Measurements from ENCODE around the gene NR5A1.

The NR5A1 gene

DNA sequence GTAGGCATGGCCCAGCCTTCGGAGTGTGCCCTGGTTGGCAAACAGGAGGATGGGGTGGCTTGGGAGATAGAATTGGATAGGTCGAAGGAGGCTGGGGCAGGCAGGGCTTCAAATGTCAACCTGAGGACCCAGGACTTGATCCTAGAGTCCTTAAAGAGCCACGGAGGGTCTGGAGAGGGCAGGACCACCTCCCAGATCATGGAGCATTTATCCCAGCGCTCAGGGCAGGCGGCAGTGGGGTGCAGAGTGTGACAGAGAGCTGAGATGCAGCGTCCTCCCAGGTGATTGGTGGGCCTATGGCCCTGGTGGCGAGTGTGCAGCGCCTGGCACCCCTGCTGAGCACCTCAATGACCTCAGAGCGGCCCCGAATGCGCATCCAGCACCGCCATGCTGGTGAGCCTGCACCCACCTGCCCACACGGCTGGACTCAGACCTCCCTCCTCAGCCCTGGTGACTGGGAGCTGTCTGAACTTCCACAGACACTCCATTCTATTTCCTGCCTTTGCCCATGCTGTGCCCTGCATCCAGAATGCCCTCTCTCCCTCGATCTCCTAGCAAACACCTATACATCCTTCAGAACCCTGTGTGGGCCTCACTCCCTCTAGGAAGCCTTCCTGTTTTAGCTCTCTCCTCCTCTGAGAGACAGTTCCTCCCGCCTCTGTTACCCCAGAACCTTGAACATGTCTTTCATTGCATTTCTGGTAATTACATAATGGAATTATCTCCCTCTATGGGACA lies 50.7 kb downstream of the NR5A1 start:
- DNase-seq = no peak

- DNase-seq = no peak
Measured at GRCh38 chr9:124455820-124456219, 51.4 kb downstream of the NR5A1 start.

DNA sequence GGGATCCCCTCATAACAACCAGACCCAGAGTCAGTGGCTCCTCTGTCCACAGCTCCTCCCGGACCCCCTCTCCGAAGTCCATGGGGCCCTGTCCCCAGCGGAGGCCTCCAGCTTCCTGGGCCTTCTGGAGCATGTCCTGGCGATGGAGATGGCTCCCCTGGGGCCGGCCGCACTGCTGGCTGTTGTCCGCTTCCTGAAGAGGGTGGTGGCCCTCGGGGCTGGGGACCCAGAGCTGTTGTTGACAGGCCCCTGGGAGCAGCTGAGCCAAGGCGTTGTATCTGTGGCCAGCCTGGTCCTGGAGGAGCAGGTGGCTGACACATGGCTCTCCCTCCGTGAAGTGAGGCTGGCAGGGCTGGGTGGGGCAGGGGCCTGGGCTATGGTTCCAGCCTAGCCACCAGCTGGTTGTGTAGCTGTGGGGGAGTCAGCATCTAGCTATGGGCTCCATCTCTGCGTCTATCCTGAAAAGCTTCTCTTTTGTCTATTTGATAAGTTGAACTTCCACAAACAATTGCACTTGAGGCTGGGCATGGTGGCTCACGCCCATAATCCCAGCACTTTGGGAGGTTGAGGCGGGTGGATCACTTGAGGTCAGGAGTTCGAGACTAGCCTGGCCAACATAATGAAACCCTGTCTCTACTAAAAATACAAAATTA lies 52.3 kb downstream of the NR5A1 start:
- no peak for DNase-seq

DNA sequence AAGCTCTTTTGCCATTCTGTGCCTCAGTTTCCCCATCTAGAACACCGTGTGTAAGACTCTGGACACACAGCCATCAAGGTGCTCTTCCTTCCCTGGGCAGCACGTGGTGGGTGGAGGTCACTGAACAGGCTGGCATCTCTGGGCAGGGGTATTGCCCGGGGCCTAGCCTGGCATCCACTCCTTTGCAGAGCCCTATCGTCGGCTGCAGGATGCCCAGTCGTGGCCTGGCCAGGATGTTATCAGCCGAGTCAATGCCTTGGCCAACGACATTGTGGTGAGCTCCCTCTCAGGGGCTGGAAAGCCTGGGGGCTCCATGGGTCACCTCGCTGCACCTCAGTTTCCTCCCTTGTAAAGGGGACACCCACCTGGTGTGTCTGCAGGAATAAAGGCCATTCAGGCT lies 52.9 kb downstream of the NR5A1 start:
- no peak for DNase-seq

- DNase-seq = no peak
Measured at GRCh38 chr9:124453586-124454191, 53.5 kb downstream of the NR5A1 start.

DNA sequence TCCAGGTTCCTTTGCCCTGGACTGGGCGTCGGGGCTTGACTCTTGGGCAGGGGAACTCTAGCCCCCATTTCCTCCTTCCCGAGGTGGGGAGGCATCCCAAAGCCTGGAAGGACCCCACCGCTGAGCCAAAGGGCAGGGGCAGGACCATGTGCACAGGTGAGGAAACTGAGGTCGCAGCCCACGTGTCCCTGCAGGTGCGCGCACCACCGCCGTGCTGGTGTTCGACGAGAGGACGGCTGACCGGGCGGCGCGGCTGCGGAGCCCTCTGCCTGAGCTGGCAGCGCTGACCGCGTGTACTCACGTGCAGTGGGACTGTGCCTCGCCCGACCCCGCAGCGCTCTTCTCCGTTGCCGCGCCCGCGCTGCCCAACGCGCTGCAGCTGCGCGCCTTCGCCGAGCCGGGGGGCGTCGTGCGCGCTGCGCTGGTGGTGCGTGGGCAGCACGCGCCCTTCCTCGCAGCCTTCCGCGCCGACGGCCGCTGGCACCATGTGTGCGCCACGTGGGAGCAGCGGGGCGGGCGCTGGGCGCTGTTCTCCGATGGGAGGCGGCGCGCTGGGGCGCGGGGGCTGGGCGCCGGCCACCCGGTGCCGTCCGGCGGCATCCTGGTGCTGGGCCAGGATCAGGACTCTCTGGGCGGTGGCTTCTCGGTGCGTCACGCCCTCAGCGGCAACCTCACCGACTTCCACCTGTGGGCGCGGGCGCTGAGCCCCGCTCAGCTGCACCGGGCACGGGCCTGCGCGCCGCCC lies 54.2 kb downstream of the NR5A1 start:
- DNase-seq = no peak

DNA sequence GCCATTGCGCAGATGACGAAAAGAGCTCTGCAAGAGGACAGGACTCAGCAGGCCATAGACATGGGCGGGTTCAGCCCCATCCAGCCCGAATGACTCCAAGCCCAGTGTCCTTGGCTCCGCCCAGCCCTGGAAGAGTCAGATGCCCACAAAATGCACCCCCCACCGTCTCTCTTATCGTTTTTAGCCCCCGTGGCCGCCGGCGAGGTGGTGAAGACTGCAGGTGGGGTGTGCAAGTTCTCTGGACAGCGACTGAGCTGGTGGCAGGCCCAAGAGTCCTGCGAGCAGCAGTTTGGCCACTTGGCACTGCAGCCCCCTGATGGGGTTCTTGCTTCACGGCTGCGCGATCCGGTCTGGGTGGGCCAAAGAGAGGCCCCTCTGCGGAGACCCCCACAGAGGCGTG lies 54.9 kb downstream of the NR5A1 start:
- no peak for DNase-seq

GRCh38 chr9:124450931-124451661 lies 56.1 kb downstream of the NR5A1 start:
- no peak for DNase-seq

- no peak for DNase-seq
Measured at GRCh38 chr9:124450241-124450924, 56.8 kb downstream of the NR5A1 start, which contains the start of gene ADGRD2. TSS of gene ADGRD2 (plus strand) at chr9:124450451. CDS start at chr9:124451667, 1,216 bp downstream.

- DNase-seq = no peak
Measured at GRCh38 chr9:124449381-124450151, 57.6 kb downstream of the NR5A1 start.

GRCh38 chr9:124448019-124448418 lies 59.2 kb downstream of the NR5A1 start:
- DNase-seq = no peak

DNA sequence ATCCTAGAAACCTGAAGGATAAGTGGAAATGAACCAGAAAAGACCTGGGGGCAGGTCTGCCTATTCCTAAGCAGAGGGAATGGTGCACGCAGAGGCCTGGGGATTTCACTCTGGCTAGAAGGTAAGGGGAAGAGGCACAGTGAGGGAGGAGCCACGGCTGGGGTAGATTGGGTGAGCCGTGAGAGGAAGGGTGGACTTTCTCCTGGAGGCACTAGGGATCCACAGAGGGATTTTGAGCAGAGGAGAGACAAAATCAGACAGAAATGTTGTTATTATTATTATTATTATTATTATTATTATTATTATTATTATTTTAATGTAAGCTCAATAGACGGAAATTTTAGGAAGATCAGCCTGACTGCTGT lies 59.9 kb downstream of the NR5A1 start:
- no peak for DNase-seq

DNA sequence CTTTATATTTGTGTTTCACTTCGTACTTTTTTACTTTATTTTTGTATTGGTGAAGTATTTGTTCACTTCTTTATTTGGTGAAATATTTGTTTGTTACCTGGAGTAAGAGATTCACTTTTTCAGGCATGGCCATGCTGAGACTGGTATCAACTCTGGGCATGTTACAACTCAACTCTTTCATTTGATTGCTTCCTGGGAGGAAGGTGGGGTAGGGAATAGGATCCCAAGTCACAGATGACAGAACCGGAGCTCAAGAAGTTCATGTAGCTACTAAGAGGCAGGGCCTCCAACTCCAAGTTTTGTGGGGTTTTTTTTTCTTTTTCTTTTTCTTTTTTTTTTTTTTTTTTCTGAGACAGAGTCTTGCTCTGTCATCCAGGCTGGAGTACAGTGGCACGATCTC lies 63.0 kb downstream of the NR5A1 start:
- no peak for DNase-seq

DNA sequence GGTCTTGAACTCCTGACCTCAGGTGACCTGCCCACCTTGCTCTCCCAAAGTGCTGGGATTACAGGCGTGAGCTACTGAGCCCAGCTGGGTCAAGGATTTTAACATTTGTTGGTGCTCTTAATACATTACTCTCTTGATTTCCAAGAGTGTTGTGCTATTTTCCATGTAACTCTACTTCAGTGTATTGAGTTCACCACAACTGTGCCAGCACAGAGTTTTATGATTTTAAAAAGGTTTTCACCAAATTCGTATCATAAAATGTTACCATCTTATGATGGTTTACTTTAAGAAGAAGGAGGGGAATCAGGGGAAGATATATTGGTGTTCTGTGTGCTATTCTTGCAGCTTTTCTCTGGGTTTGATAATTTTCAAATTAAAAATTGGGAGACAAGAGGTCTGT lies 63.6 kb downstream of the NR5A1 start:
- no peak for DNase-seq

DNA sequence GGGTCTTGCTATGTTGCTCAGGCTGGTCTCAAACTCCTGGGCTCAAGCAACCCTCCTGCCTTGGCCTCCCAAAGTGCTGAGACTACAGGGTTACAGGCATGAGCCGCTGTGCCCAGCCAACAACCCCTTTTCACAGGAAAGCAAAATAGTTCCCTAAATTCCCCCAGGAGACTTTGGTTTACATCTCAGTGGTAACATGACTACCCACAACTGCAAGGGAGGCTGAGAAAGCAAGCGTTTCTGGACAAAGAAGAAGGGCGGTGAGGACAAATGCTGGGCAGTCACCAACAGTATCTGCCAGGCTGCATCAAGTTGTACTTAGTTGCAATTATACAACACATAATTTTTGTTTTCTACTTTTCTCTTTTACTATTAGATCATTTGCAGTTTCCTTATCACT lies 64.4 kb downstream of the NR5A1 start:
- no peak for DNase-seq

DNA sequence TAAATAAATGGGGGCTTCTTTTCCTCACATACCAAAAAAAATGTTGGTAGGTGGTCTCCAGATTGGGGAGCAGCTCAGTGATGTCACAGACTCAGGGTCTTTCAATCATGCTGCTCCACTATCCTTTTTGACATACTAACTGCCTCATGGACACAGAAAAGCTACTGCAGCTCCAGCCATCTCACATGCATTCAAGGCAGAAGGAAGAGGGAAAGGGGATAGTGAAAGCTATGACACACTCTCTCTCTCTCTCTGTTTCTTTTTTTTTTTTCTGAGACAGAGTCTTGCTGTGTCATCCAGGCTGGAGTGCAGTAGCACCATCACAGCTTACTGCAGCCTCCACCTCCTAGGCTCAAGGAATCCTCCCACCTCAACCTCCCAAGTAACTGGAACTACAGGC lies 64.8 kb downstream of the NR5A1 start:
- no peak for DNase-seq

DNA sequence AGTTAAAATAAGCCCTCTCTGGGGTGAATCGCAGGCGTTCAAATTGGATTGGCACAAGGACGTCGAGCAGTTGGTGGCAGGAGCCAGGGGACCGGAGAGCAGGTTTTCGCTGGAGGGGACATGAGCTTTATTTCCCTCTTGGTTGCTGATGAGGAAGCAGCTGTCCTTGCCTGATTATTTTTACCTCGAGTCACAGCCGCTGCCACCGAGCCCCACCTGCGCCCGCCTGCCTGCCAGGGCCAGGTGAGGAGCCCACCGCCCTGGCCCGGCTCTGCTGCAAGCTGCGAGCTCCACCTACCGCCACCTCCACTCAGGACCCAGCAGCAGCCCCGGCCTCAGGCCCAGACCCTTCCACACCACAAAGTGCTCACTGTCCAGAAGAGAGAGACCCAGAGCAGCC lies 65.9 kb downstream of the NR5A1 start:
- DNase-seq = no peak

- DNase-seq = no peak
Measured at GRCh38 chr9:124440786-124441185, 66.4 kb downstream of the NR5A1 start.

DNA sequence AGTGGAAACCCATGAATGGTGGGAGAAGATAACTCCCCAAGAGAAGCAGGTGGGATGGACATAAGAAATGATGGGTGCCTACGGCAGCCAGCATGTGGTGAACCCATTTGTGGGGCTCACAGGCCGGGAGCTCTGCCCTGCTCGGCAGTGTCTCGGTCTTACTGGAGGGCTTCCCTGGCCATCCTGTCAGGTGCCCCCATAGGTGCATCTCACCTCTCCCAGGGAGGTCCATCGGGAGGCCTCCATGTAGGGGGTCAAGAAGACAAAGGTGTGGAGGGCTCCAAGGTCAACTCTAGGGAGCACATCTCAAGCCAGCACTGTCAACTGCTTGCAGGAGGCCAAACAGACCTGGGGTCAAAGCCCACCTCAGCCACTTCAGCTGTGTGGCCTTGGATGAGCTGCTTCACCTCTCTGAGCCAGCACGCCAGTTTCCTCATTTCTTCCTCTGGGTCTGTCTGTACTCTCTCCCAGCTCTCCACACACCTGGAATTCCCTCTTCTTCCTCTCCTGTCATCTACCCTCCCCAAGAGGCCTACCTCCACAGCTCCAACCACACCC lies 67.4 kb downstream of the NR5A1 start:
- no peak for DNase-seq

DNA sequence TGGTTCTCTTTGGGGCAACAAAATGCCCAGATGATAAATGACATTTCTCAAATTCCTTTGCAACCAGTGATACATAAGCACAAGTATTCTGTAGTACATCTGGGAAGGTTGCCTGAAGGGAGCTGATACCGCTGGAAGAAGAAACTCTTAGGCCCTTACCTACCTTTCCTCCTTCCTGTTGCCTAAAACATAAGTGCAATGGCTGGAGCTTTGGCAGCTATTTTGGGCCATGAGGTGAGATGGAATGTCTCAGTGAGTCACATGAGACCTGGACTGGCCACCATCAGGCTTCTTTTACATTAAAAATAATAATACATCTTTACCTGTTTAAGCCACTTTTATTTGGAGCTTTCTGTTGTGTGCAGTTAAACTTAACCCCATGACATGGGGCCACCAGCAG lies 68.1 kb downstream of the NR5A1 start:
- DNase-seq = no peak

- no peak for DNase-seq
Measured at GRCh38 chr9:124438091-124438490, 69.1 kb downstream of the NR5A1 start.

Data from AML-193 (cell line).